NCI-H748 treated with DMSO at 0.1 percent for 48 hours (cell line): ENCODE data around the gene ELMOD3.
A peak's percentile ranks its signal among the peaks of the same experiment; 100 is the strongest.
"Not testable (repeated sequence)": the region's sequence is repeated elsewhere in the genome, so short reads cannot be mapped to it uniquely, and the experiment has no call there.

ENCODE experiments used
- DNase-seq: peaks from one replicate; lab custom pipeline; 2025; lab: John Stamatoyannopoulos, UW

Gene ELMOD3

GRCh38 chr2:85427300-85427835 is 72.8 kb downstream of the ELMOD3 start:
- DNase-seq: no peak

GRCh38 chr2:85428343-85428881 is 73.8 kb downstream of the ELMOD3 start:
- DNase-seq: no peak

GRCh38 chr2:85429213-85429923 is 74.8 kb downstream of the ELMOD3 start:
- DNase-seq: no peak

GRCh38 chr2:85429924-85430289 is 75.3 kb downstream of the ELMOD3 start:
- DNase-seq: no peak

- DNase-seq: no peak
Measured at GRCh38 chr2:85430752-85431569, 76.4 kb downstream of the ELMOD3 start.

- DNase-seq: no peak
Measured at GRCh38 chr2:85431570-85432205, 77.1 kb downstream of the ELMOD3 start.

- no peak for DNase-seq
Measured at GRCh38 chr2:85433511-85434089, 79.0 kb downstream of the ELMOD3 start.

- DNase-seq: no peak
Measured at GRCh38 chr2:85434696-85435095, 80.1 kb downstream of the ELMOD3 start.

- no peak for DNase-seq
Measured at GRCh38 chr2:85435220-85435958, 80.8 kb downstream of the ELMOD3 start.

GRCh38 chr2:85435981-85436835 is 81.6 kb downstream of the ELMOD3 start:
- DNase-seq: no peak

- no peak for DNase-seq
Measured at GRCh38 chr2:85436836-85437487, 82.4 kb downstream of the ELMOD3 start.

GRCh38 chr2:85437488-85438200 is 83.1 kb downstream of the ELMOD3 start:
- DNase-seq: peak; percentile 38

GRCh38 chr2:85438201-85439024 is 83.8 kb downstream of the ELMOD3 start:
- no peak for DNase-seq

GRCh38 chr2:85439025-85439472 is 84.5 kb downstream of the ELMOD3 start:
- DNase-seq: no peak

- DNase-seq: not testable (repeated sequence)
Measured at GRCh38 chr2:85439569-85439968, 85.0 kb downstream of the ELMOD3 start.

GRCh38 chr2:85439986-85440385 is 85.4 kb downstream of the ELMOD3 start:
- DNase-seq: no peak

GRCh38 chr2:85440729-85441128 is 86.2 kb downstream of the ELMOD3 start:
- no peak for DNase-seq
